HG03045 (cell line): Measurements from ENCODE around the gene OR5B3.
"Not testable (repeated sequence)": the region's sequence is repeated elsewhere in the genome, so short reads cannot be mapped to it uniquely, and the experiment has no call there.

Experiments used
- ATAC-seq: cut with Tn5 transposase; IDR thresholded peaks from one replicate; pipeline ENCODE4 v1.9.1; 2021; ENCODE audit warnings: mild to moderate bottlenecking, moderate library complexity; ENCODE audit not compliant: unreplicated experiment

OR5B3 gene

DNA sequence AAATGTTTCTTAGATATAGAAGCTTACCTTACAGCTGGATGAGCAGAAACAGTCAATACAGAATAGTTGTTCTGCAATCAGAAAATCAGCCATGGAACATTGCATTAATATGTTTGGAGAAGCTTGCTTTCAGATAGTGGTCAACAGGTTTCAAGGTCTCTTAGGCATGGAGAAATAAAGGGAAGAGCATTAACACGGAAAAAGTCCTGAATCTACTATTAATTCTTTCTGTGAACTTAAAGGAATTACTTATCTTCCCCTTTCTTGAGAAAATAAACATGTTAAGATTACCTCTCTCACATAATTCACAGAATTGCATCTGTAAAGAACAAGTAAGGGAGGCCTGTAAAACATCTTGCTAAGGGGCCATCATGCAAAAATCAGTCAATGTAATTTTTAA is at the start of gene OR5B3:
Gene OR5B3, minus strand, starts transcription at position 101 of the 400 bp plus-strand sequence. CDS start 3,465 bp downstream, outside the sequence.
- no peak for ATAC-seq

DNA sequence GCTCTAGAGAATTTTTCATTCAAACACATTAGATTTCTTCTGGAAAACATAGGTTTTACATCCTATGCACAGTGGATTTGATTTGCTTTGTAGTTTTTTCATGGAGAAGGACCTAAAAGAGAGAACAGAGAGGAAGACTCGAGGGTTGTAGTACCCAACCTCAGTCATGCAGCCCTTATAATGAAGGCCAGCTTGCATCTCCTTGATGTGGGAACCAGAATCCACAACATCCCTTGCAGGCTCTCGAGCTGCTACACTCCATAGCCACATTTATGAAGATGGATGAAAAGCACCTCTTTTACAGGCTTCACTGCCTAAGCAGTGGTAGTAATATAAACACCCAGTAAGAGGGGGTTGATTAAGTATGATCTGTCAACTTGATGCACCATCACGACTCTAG is 44.9 kb upstream of the OR5B3 start:
- no peak for ATAC-seq

DNA sequence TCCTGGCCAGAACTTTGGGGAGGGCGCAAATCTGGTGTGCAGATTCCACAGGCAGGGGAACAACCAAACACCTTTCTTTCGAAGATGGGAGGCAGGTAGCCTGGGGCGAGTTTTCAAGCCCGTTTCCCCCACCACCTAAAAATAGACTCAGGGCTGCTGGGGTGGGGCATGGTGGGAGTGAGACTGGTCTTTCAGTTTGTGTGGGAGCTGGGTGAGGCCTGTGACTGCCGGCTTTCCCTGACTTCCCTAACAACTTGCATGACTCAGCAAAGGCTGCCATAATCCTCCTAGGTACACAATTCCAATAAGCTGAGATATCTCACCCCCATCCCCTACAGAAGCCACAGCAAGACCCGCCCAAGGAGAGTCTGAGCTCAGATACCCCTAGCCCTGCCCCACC is 39.6 kb upstream of the OR5B3 start:
- no peak for ATAC-seq

DNA sequence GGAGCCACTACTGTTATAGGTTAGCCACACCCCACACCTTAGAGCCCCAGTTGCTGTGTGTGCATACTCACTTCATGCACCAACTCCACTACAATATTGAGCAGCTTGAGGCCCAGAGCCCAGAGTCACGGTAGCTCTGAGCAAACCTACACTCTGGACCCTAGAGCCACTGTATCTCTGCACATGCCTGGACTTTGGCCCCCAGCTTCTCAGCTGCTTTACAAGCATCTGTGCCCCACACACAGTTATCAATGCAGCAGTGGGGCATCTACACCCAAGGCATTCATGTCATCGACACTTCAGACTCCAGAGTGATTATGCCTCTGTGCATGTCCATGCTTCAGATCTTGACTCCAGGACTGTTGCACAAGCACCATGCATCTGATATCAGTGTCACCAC is 37.6 kb upstream of the OR5B3 start:
- no peak for ATAC-seq

DNA sequence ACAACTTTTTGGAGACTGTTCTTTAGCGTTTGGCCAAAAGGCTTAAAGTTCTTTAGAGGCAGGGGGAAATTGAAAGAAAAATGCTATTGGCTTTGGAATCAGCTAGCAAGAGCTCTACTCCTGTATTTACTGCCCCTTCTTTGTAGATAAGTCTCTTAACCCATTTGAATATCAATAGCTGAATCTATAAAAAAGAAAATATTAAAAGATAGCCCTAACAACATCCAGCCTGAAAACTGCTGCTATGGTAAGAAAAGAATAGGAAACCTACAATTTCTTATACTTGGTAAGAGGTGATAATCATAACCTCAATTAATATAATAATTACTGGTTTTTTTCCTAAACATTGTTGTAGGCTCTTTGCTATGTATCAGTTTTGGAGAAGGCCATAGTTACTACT is 35.5 kb upstream of the OR5B3 start, which contains the start of gene OR5B12:
Gene OR5B12, minus strand, starts transcription at position 101 of the 400 bp plus-strand sequence. CDS start 2,085 bp downstream, outside the sequence.
- ATAC-seq = no peak

DNA sequence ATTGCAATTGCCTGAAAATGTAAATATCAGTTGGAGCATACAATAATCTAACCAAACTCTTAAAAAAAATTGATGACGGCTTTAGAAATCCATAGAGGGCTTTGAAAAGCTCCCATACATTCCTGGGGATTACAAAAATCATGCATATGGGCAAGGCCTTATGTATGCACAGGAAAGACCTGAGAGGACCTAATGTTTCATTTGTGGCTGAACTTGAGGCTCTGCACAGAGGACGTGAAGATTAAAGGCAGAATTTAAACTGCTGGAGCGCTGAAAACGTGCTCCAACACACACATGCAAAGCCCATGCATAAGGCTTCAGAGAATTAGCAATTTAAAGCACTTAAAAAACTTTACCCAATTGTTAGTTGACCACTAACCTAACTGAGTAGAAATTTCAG is 31.8 kb upstream of the OR5B3 start:
- no peak for ATAC-seq

DNA sequence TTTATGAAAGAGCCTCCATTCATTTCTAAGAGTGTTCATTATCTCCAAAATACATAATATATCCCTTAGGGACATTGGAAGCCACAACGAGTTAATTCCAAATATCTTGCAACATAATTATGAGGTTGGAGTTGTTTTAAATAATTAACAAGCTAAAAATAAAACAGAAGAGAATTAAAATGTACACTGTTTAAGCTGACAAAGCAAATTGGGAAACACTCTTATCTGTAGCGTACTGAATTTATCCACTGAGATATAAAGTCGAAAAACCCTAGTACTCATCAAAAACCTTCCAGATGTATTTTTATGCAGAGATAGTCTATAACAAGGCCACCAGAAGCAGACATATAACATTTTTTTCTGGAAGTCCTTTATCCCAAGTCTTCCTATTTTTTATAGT is 27.5 kb upstream of the OR5B3 start:
- no peak for ATAC-seq

DNA sequence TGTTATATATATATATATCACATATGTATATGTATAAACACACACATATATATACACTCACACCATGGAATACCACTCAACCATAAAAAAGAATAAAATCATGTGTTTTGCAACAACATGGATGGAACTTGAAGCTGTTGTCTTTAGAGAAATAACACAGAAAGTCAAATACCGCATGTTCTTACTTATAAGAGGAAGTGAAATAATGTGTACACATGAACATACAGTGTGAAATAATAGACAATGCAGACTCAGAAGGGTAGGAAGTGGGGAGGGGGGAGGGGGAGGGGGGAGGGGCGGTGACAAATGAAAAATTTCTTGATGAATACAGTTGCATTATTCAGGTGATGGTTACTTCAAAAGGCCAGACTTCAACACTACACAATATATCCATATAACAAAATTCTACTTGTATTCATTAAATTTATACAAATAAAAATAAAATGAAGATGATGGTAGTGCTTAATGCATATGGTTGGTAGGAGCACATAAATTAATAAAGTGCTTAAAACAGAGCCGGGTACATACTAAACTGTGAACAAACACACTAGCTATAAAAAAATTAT is 27.0 kb upstream of the OR5B3 start:
- no peak for ATAC-seq

DNA sequence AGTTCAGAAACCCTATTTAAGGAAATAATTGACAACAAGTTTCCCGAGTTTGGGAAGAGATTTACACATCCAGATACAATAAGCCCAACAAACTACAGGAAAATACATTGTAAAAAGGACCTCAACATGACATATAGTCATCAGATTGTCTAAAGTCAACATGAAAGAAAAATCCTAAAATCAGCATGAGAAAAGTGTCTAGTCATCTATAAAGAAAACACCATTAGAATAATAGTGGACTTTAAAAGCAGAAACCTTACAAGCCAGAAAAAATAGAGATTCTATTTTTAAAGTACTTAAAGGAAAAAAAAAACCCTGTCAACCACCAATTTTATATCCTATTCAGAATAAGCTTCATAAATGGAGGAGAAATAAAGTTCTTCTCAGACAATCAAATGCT is 22.6 kb upstream of the OR5B3 start:
- no peak for ATAC-seq

DNA sequence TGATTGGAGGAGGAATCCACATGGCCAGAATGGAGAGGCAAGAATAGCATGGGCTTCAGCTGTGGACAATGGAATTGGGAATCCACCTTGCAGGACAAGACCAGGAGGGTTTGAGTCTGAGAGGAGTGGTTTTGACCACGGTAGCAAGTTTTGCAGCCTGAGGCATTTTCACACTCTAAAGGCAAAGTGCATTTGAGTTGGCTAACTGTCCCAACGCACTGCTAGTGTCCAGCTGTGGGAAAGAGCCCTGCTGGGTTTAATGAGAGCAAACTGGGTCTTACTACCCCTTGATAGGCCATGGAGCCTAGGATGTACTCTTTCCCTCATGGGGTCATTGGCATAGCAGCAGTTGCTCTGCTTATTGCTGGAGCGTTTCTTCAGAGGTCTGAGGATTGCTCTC is 21.3 kb upstream of the OR5B3 start, which contains the start of gene OR5B2:
Gene OR5B2, minus strand, starts transcription at position 101 of the 400 bp plus-strand sequence. CDS start 4,860 bp downstream, outside the sequence.
- no peak for ATAC-seq

DNA sequence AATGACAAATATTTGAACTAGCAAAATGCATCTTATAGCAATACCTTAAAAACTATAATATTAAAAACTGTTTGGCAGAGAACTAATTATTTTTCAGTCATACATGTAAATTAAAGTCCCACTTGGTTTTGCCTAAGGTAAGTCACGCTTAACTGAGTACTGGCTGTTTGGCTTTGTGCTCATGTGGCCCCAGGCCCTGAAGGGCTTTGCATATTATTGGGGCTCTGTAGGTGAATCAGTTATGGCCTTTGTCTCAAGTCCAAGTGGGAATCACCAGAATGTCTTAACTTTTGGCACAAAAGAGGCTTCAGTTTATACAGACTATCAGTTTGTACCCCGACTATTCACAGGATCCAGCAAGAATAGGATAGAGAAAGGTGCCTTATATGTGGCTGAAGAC is 7.1 kb downstream of the OR5B3 start:
- not testable (repeated sequence) for ATAC-seq

DNA sequence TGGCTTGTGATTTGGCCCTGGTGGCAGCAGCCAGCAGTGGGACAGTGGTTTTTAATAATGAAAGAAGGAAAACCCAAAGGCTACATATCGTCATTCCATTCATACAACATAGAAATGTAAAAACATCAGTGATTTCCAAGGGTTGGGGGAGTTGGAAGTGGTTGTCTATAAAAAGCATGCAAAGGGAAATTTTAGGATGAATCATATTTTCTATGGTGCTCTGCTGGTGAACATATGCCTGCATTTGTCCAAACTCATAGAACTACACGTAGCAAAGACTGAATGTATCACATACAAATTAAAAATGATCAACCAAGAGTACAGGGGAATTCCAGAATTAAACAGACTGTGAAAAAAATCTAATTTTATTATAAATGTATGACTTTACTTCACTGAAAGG is 11.1 kb downstream of the OR5B3 start:
- ATAC-seq = no peak

DNA sequence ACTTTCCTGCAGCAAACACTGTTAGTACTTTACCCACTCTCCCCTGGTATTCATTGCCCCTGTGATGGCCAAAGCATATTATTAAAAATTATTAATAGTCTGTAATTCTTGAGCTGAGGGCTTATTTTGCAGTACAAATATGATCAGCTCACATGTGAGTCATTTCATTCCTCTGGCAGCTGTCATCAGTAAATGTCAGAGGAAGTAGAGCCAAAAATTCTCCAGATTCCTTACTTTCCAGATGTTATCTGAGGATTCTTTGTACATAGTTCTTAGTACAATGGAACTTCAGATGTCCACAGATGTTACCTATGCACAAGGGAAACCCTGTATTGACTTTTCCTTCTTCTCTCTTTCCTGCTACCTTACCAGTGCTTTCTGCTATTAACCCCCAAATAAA is 12.5 kb downstream of the OR5B3 start:
- no peak for ATAC-seq

DNA sequence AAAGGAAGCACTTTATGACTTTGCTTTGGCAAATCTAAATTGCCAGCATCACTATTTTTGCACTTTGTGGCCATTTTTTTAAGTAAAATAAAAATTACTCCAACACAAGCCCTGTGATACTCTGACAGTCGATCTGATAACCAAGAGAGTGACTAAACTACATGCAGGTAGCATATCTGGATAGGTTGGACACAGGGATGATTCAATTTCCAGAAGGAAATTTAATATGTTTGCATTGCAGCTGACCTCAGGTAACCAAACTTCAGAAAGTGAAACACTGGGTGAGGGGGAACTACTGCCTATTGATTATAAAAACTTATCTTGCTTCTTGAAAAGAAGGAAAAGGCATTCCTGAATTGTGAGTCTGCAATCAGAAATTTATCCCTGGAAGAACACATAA is 13.9 kb downstream of the OR5B3 start:
- ATAC-seq = no peak

DNA sequence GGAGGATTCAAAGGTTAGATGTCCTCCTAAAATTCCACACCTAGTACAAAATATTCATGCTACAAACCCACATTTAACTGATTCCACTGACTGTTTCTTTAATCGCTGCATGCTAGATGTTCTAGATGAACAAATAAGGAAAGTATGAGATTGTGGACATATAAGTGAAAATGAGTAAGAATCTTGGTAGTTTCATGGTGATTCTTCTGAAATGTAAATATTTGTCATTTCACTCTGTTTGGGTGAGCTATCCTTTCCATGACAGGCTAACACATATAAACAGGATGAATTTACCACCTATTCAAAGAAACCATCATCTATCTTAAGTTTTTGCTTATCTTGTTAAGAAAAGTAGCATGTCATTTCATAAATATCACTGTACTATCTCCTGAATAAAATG is 14.8 kb downstream of the OR5B3 start:
- no peak for ATAC-seq

DNA sequence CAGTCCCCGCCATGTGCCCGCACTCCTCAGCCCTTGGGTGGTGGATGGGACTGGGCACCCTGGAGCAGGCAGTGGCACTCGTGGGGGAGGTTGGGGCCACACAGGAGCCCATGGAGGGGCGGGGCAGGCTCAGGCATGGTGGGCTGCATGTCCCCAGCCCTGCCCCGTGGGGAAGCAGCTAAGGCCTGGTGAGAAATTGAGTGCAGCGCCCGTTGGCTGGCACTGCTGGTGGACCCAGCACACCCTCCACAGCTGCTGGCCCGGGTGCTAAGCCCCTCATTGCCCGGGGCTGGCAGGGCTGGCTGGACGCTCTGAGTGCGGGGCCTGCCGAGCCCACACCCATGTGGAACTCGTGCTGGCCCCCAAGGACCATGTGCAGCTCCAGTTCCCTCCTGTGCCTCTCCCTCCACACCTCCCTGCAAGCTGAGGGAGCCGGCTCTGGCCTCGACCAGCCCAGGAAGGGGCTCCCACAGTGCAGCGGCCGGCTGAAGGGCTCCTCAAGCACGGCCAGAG is 16.1 kb downstream of the OR5B3 start:
- ATAC-seq = no peak

DNA sequence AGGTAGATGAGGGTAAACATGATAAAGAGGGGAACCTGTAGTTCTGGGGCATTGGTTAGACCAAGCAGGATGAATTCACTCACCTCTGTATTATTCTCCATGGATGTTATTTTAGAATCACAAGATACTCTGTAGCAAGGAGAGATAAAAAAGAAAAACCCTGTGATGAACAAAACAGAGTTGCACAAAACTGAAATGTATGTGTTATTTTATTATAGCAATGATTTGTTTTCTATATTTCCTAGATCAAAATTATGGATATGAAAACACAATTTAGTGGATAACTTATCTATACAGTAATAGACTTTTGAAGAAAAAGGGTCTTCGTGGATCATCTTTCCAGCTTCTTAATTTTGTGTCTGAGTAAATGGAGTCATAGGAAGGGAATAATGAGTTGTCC is 47.7 kb downstream of the OR5B3 start, which contains the start of gene OR5B17:
Gene OR5B17, minus strand, starts transcription at position 101 of the 400 bp plus-strand sequence. Its CDS starts 0 bp downstream, at position 101.
- no peak for ATAC-seq

DNA sequence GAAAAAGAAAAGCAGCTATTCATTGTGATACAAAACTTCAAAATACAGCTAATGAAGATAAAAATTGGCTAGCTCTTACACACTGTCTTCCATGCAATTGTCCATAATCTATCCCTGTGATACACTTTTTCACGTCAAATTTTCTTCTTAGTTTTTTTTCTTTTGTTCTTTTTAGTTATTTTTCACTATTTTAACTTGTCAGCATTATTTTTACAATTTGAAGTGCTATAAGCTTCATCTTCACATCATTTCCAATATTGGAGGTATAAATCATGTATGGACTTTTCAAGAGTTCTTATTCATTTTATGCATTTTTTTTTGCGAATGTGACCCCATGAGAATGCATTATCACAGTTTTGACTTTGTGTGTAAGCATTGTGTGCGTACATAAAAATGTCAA is 51.9 kb downstream of the OR5B3 start:
- no peak for ATAC-seq
